Spinal cord (tissue), 10 donors: ENCODE data around the gene SDF4. TPM values are rescaled to one million over a fixed set of nuclear protein-coding genes. Genes with fewer than 3 reads are reported as not detected.

Source experiments
- DNase-seq, 6 donors: peaks; one replicate each; pipeline versions ENCODE4 v3.0.0 to v3.0.0-alpha.2; 2013 to 2015; ENCODE audit warnings: low spot score in 6 of 6, low read depth in 4 of 6
- H3K27ac ChIP-seq: one replicate; pipeline ENCODE4 v1.5.1; 2013; ENCODE audit warnings: low read depth, low read length, control low read depth
- H3K27me3 ChIP-seq: one replicate; pipeline ENCODE4 v1.6.1; 2013; ENCODE audit warnings: low read length; ENCODE audit not compliant: control insufficient read depth, insufficient read depth
- H3K36me3 ChIP-seq: one replicate; pipeline ENCODE4 v1.6.1; 2013; ENCODE audit warnings: low read length; ENCODE audit not compliant: control insufficient read depth, insufficient read depth
- H3K4me1 ChIP-seq: one replicate; pipeline ENCODE4 v1.6.1; 2013; ENCODE audit warnings: low read length; ENCODE audit not compliant: control insufficient read depth, insufficient read depth
- H3K4me3 ChIP-seq: one replicate; pipeline ENCODE4 v1.5.1; 2013; ENCODE audit warnings: low read depth, low read length, control low read depth
- H3K9me3 ChIP-seq: one replicate; pipeline ENCODE4 v1.6.1; 2013; ENCODE audit warnings: low read length; ENCODE audit not compliant: control insufficient read depth, insufficient read depth
- WGBS: methylation state at CpG from one replicate; pipeline ENCODE4 v1.1.5; 2013; ENCODE audit warnings: missing lambda C conversion rate; ENCODE audit not compliant: insufficient coverage; 5-methylcytosine and 5-hydroxymethylcytosine counted together
- polyA plus RNA-seq, 2 donors: library from polyadenylated mRNA; unstranded; fragments of 120-200 nt; gene quantifications; one replicate each; pipeline ENCODE4 v1.2.1, GENCODE V29; 2013; ENCODE audit not compliant: insufficient read length in 2 of 2
- total RNA-seq, 2 donors: library from RNA; depleted of rRNA in 1 of 2; stranded (reverse); fragments of 120-200 nt in 1 of 2; fragments of >200 nt in 1 of 2; gene quantifications; one replicate each; pipeline versions ENCODE4 v1.2.3 to v1.2.4, GENCODE V29; 2013 to 2014
- donor health status: healthy.

SDF4 gene
- total and polyA plus RNA-seq, 4 donors = 31.0 to 160 (median 106) TPM

- Histone ChIP-seq H3K9me3 (no peaks in the 10 kb centered on the region), H3K27ac (no peak overlapping the region), H3K36me3 (peaks cover 5% of the 10 kb centered on the region), H3K4me3 (no peak overlapping the region), H3K27me3 (peaks cover 30% of the 10 kb centered on the region), H3K4me1 (peaks cover 21% of the 10 kb centered on the region)
- WGBS = 76% methylated on average over 26 of the region's 38 CpGs
- DNase-seq = no peak
These were observed 22.9 kb downstream of the SDF4 start for GRCh38 chr1:1208713-1209433.

GRCh38 chr1:1207571-1207892 lies 24.3 kb downstream of the SDF4 start:
- DNase-seq = no peak
- H3K36me3 ChIP-seq = no peaks in the 10 kb centered on the region
- no peak overlapping the region for H3K4me3 ChIP-seq
- 82% methylated on average over 6 of the region's 11 CpGs for WGBS
- H3K27me3 ChIP-seq = peaks cover 30% of the 10 kb centered on the region
- peaks cover 21% of the 10 kb centered on the region for H3K4me1 ChIP-seq
- no peaks in the 10 kb centered on the region for H3K9me3 ChIP-seq
- H3K27ac ChIP-seq = no peak overlapping the region

DNA sequence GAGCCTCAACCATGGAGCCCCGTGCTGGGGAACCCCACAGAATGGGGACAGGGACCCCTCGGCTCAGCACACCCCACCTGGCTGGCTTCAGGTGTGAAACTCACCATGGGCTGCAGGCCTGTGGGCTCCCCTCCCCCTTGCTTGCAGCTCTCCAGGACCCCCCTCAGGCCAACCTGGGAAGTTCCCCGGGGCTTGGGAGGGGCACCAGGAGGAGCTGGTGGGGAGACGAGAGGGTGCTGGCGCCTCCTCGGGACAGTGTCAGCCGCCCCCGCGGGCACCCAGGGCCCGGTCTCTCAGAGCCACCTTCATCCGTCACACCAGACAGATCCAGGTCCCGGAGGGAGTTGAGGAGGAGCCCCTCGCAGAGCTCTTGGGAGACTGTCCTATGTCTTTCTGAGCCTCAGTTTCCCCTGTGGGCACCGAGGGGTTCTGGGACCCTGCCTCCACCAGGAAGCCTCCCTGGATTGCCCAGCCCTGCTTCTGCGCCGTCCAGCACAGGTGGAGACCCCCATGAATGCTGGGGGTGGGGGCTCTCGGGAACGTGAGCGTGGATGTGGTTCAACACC lies 24.8 kb downstream of the SDF4 start:
- no peaks in the 10 kb centered on the region for H3K9me3 ChIP-seq
- no peak for DNase-seq
- 66% methylated on average over 13 of the region's 19 CpGs for WGBS
- peaks cover 21% of the 10 kb centered on the region for H3K4me1 ChIP-seq
- H3K27ac ChIP-seq = no peak overlapping the region
- no peak overlapping the region for H3K4me3 ChIP-seq
- peaks cover 30% of the 10 kb centered on the region for H3K27me3 ChIP-seq
- H3K36me3 ChIP-seq = no peaks in the 10 kb centered on the region

DNA sequence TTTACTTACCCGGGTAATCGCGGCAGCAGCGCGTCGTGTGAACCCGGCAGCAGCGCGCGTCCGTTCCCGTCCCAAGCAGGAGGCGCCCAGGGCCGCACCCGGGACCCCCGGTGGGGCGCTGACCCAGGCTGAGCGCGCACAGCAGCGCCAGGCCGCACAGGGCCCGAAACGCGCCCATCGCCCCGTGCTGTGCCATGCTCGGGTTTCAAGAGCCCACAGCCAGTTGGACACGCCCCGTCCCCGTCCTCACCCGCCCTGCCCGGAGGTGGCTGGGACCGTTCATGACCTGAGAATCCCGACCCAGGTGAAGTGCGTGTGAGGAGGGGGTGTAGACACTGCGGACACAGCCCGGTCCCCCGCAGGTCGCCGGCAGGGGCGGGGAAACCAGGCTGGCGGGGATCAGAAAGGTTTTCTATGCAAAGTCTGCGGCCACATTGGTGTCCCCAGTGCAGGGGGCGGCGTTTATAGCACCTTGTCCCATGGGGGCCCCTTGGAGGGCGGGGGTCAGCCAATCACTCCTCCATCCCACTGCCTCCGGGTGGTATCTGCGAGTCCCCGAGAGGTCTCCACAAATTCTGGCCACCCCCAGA lies 25.3 kb downstream of the SDF4 start, which contains the start of gene TNFRSF18:
TNFRSF18 (minus strand) TSS at position 217 of the 590 bp plus-strand sequence; CDS start at position 196, 21 bp downstream.
- no peak within 1 kb of the TSS for H3K4me3 ChIP-seq
- no peaks in the 10 kb centered on the region for H3K36me3 ChIP-seq
- no peaks in the 10 kb centered on the region for H3K9me3 ChIP-seq
- peaks cover 21% of the 10 kb centered on the region for H3K4me1 ChIP-seq
- peak in 1 of 6 donors; percentile 3 for DNase-seq
- WGBS = 4% methylated on average over 49 of the region's 49 CpGs
- H3K27me3 ChIP-seq = peaks cover 30% of the 10 kb centered on the region
- no peak within 1 kb of the TSS for H3K27ac ChIP-seq

- Histone ChIP-seq H3K4me1 (peaks cover 23% of the 10 kb centered on the region), H3K9me3 (no peaks in the 10 kb centered on the region), H3K27ac (no peak overlapping the region), H3K36me3 (no peaks in the 10 kb centered on the region), H3K4me3 (no peak overlapping the region), H3K27me3 (peaks cover 31% of the 10 kb centered on the region)
- WGBS = 21% methylated on average over 31 of the region's 31 CpGs
- no peak for DNase-seq
These were observed 25.9 kb downstream of the SDF4 start for GRCh38 chr1:1205769-1206375.

GRCh38 chr1:1204998-1205768 lies 26.6 kb downstream of the SDF4 start:
- DNase-seq = no peak
- H3K4me3 ChIP-seq = no peak overlapping the region
- H3K27ac ChIP-seq = no peak overlapping the region
- WGBS = 85% methylated on average over 19 of the region's 19 CpGs
- H3K4me1 ChIP-seq = peaks cover 27% of the 10 kb centered on the region
- no peaks in the 10 kb centered on the region for H3K9me3 ChIP-seq
- H3K36me3 ChIP-seq = no peaks in the 10 kb centered on the region
- peaks cover 34% of the 10 kb centered on the region for H3K27me3 ChIP-seq

- no peaks in the 10 kb centered on the region for H3K9me3 ChIP-seq
- 100% methylated on average over 7 of the region's 8 CpGs for WGBS
- H3K4me3 ChIP-seq = no peak overlapping the region
- peaks cover 34% of the 10 kb centered on the region for H3K27me3 ChIP-seq
- no peaks in the 10 kb centered on the region for H3K36me3 ChIP-seq
- DNase-seq = no peak
- no peak overlapping the region for H3K27ac ChIP-seq
- H3K4me1 ChIP-seq = peaks cover 27% of the 10 kb centered on the region
These were observed 27.3 kb downstream of the SDF4 start for GRCh38 chr1:1204425-1204920.

DNA sequence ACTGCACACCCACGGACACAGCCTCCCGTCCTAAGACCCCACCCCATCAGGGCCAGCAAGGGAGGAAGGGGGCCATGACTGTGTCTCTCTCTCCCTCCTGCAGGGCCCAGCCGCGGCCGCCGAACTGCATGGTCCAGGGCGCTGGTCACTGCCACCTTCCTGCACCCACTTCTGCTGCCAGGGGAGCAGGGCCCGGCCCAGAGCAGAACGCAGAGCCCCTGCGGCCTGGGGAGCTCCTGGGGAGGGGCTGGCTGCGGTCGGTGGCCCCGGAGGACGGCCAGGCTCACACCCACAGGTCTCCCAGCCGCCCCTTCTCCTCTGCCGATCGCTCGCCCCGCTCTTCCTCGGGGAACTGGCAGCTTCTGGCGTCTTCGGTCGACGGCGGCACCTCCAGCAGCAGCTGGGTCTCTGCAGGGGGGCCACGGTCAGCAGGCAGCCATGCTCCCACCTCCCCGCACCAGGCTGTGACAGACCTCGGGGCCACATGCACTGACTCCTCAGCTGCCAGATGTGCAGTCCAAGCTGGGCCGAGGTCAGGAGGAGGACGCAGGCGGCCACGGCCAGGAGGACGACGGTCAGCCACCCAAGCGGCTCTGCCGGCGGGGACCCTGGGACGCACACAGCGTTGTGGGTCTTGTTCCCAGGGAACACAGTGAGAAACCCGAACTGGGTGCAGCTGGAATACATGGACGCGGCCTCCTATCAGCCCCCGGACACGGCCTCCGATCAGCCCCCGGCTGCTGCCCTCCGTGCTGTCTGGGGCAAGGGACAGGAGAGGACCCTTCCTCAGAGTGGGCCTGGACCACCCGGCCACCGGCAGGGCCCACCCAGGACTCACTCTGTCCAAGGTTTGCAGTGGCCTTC lies 28.0 kb downstream of the SDF4 start:
- Histone ChIP-seq H3K27me3 (peaks cover 34% of the 10 kb centered on the region), H3K9me3 (no peaks in the 10 kb centered on the region), H3K4me3 (no peak overlapping the region), H3K27ac (no peak overlapping the region), H3K4me1 (peaks cover 27% of the 10 kb centered on the region), H3K36me3 (no peaks in the 10 kb centered on the region)
- no peak for DNase-seq
- WGBS = 63% methylated on average over 49 of the region's 49 CpGs
